Naive thymus-derived CD4-positive, alpha-beta T cell (primary cell): Measurements from ENCODE around the gene ERC1. TPM values are rescaled to one million over a fixed set of nuclear protein-coding genes. Genes with fewer than 3 reads are reported as not detected.
A peak's percentile ranks its signal among the peaks of the same experiment; 100 is the strongest.
"Not testable (repeated sequence)": the region's sequence is repeated elsewhere in the genome, so short reads cannot be mapped to it uniquely, and the experiment has no call there.

Experiments
- ATAC-seq: fragments of 150-1000 bp; cut with Tn5 transposase; 2 replicates; pipeline ENCODE4 v1.10.0; 2021; ENCODE audit warnings: mild to moderate bottlenecking, moderate library complexity
- CTCF ChIA-PET: fragments of 350-600 bp; sonication (Branson Sonifier 250); formaldehyde crosslinking; loops from one replicate; lab custom pipeline; 2021; ENCODE audit warnings: antibody characterized with exemption; lab: Charles Lee
- POLR2A ChIA-PET: fragments of 350-600 bp; sonication (Branson Sonifier 250); formaldehyde crosslinking; loops from one replicate; lab custom pipeline; 2021; ENCODE audit warnings: antibody characterized with exemption, inconsistent platforms; lab: Charles Lee
- DNase-seq, 9 donors: peaks; one replicate each; pipeline versions ENCODE4 v3.0.0 to v3.0.0-alpha.2; 2020 to 2022; ENCODE audit warnings: mixed read lengths in 1 of 9
- H3K27ac ChIP-seq: one replicate; pipeline ENCODE4 v1.7.0; 2013; ENCODE audit warnings: mild to moderate bottlenecking, low read depth, low read length, moderate library complexity
- H3K27me3 ChIP-seq, 2 donors: one replicate each; pipeline ENCODE4 v1.7.0; 2013; ENCODE audit warnings: low read length in 2 of 2, mild to moderate bottlenecking in 2 of 2, moderate library complexity in 2 of 2; ENCODE audit not compliant: control insufficient read depth in 2 of 2, insufficient read depth in 2 of 2
- H3K36me3 ChIP-seq, 3 experiments: 1 replicate in 2 of 3; 2 replicates in 1 of 3; pipeline ENCODE4 v1.7.0; 2013; ENCODE audit warnings: low read length in 3 of 3, mild to moderate bottlenecking in 3 of 3, moderate library complexity in 1 of 3; ENCODE audit not compliant: insufficient read depth in 3 of 3, control insufficient read depth in 2 of 3
- H3K4me1 ChIP-seq, 2 donors: one replicate each; pipeline ENCODE4 v1.7.0; 2013; ENCODE audit warnings: low read length in 2 of 2, mild to moderate bottlenecking in 2 of 2, moderate library complexity in 1 of 2; ENCODE audit not compliant: control insufficient read depth in 2 of 2, insufficient read depth in 2 of 2
- H3K4me3 ChIP-seq: 2 replicates; pipeline ENCODE4 v1.7.0; 2013; ENCODE audit warnings: mild to moderate bottlenecking, low read length
- H3K9me3 ChIP-seq, 3 experiments: 1 replicate in 2 of 3; 2 replicates in 1 of 3; pipeline ENCODE4 v1.7.0; 2013; ENCODE audit warnings: low read length in 3 of 3; ENCODE audit not compliant: control insufficient read depth in 2 of 3
- H3K27ac Mint-ChIP-seq, 9 donors: one replicate each; pipeline ENCODE4 v1.8.0; 2020 to 2022; ENCODE audit warnings: mixed read lengths in 9 of 9, mild to moderate bottlenecking in 8 of 9, moderate library complexity in 5 of 9, inconsistent platforms in 2 of 9
- H3K27me3 Mint-ChIP-seq, 5 donors: one replicate each; pipeline ENCODE4 v1.8.0; 2021 to 2022; ENCODE audit warnings: mixed read lengths in 5 of 5, mild to moderate bottlenecking in 1 of 5
- H3K36me3 Mint-ChIP-seq, 5 donors: one replicate each; pipeline ENCODE4 v1.8.0; 2020 to 2022; ENCODE audit warnings: mixed read lengths in 5 of 5, mild to moderate bottlenecking in 3 of 5, inconsistent platforms in 1 of 5
- H3K4me1 Mint-ChIP-seq, 7 donors: one replicate each; pipeline ENCODE4 v1.8.0; 2020 to 2022; ENCODE audit warnings: mixed read lengths in 7 of 7, mild to moderate bottlenecking in 3 of 7, inconsistent platforms in 1 of 7
- H3K4me3 Mint-ChIP-seq, 10 donors: one replicate each; pipeline ENCODE4 v1.8.0; 2020 to 2022; ENCODE audit warnings: mild to moderate bottlenecking in 10 of 10, mixed read lengths in 10 of 10, moderate library complexity in 6 of 10, inconsistent platforms in 2 of 10
- H3K9me3 Mint-ChIP-seq, 11 donors: one replicate each; pipeline ENCODE4 v1.8.0; 2020 to 2022; ENCODE audit warnings: mixed read lengths in 11 of 11, mild to moderate bottlenecking in 4 of 11, inconsistent platforms in 1 of 11, moderate library complexity in 1 of 11
- intact Hi-C, 2 donors: fragments of 100-400 bp; cut with micrococcal nuclease; formaldehyde crosslinking; loops; one replicate each; pipeline ENCODE4 v1.15.1; 2023
- polyA plus RNA-seq, 2 donors: library from polyadenylated mRNA; unstranded; fragments of 300-500 nt; fragmentation: Illumina TruSeq; gene quantifications; one replicate each; pipeline ENCODE4 v1.2.3, GENCODE V29; 2021
- total RNA-seq, 6 experiments: library from RNA in 5 of 6; stranded (reverse) in 5 of 6; gene quantifications; 1 replicate in 5 of 6; 2 replicates in 1 of 6; pipeline ENCODE4 v1.2.3 and lab custom pipeline; 2021 to 2026

ERC1 gene
- total and polyA plus RNA-seq, 7 experiments from 2014 or later: 15.9 to 62.0 (median 51.5) TPM

GRCh38 chr12:1186298-1186697, 195.3 kb downstream of the ERC1 start:
- H3K4me3 Mint-ChIP-seq: no peak overlapping the region

DNA sequence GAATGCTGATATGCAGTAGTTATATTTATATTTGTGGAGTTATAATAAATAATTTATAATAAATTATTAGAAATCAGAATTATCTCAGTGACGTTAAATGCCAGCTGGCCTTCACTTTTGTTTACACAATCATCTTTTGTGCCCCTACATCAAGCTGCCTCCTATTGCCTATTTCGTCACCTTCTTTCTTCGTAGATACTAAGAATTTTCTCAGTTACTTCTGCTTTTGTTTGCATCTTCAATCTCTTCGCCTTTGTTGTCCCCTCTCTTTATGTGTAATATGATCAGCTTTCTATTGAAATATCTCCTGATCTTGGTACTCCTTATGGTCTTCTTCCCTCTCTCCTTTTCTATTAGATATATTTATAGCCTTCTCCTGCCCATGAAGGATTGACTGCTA, 197.0 kb downstream of the ERC1 start:
- no peak overlapping the region for H3K4me3 ChIP-seq
- DNase-seq: no peak
- no peak for ATAC-seq
- no peak overlapping the region for H3K27ac ChIP-seq
- H3K9me3 ChIP-seq: no peaks in the 10 kb centered on the region
- POLR2A ChIA-PET: interaction anchor here (0.6 kb wide), 1 partner anchor 18 kb away, joined by 3 read pairs; no protein-coding TSS in a partner anchor
- CTCF ChIA-PET: interaction anchor here (1.3 kb wide), 1 partner anchor 70 kb away, joined by 6 read pairs; no protein-coding TSS in a partner anchor
- Mint-ChIP-seq H3K27me3 (no peaks in the 10 kb centered on the region), H3K4me1 (peaks cover 0 to 2% (median 0%) of the 10 kb centered on the region in 7 donors), H3K9me3 (no peaks in the 10 kb centered on the region), H3K27ac (no peak overlapping the region), H3K36me3 (peaks cover 11 to 66% (median 21%) of the 10 kb centered on the region in 5 donors), H3K4me3 (no peak overlapping the region)
- no peaks in the 10 kb centered on the region for H3K4me1 ChIP-seq
- intact Hi-C loops: no loop called here
- peaks cover 0 to 22% (median 0%) of the 10 kb centered on the region in 3 experiments for H3K36me3 ChIP-seq
- no peaks in the 10 kb centered on the region for H3K27me3 ChIP-seq

More at GRCh38 chr12:1186298-1186697, 195.3 kb downstream of the ERC1 start:
- ATAC-seq (no peak), DNase-seq (no peak)
- Mint-ChIP-seq H3K27ac (peak overlapping the region in 1 of 9 donors; percentile 61), H3K27me3 (no peaks in the 10 kb centered on the region), H3K4me1 (peaks cover 0 to 2% (median 0%) of the 10 kb centered on the region in 7 donors), H3K9me3 (no peaks in the 10 kb centered on the region), H3K36me3 (peaks cover 7 to 61% (median 27%) of the 10 kb centered on the region in 5 donors)
- intact Hi-C loops: no loop called here
- ChIA-PET POLR2A (no interaction called here), CTCF (no interaction called here)
- H3K27me3 ChIP-seq: no peaks in the 10 kb centered on the region
- H3K9me3 ChIP-seq: no peaks in the 10 kb centered on the region
- no peak overlapping the region for H3K4me3 ChIP-seq
- H3K36me3 ChIP-seq: peaks cover 0 to 11% (median 0%) of the 10 kb centered on the region in 3 experiments
- no peak overlapping the region for H3K27ac ChIP-seq
- no peaks in the 10 kb centered on the region for H3K4me1 ChIP-seq

- H3K4me3 ChIP-seq: no peak overlapping the region
- CTCF ChIA-PET: no interaction called here
- H3K4me3 Mint-ChIP-seq: no peak overlapping the region
- H3K27ac ChIP-seq: no peak overlapping the region
- no peak overlapping the region for H3K27ac Mint-ChIP-seq
- ATAC-seq (no peak), DNase-seq (no peak)
- H3K36me3 Mint-ChIP-seq: peaks cover 11 to 60% (median 18%) of the 10 kb centered on the region in 5 donors
- H3K27me3 ChIP-seq: no peaks in the 10 kb centered on the region
- peaks cover 0 to 2% (median 0%) of the 10 kb centered on the region in 7 donors for H3K4me1 Mint-ChIP-seq
- H3K36me3 ChIP-seq: peaks cover 0 to 22% (median 0%) of the 10 kb centered on the region in 3 experiments
- no peaks in the 10 kb centered on the region for H3K9me3 ChIP-seq
- H3K4me1 ChIP-seq: no peaks in the 10 kb centered on the region
- H3K27me3 Mint-ChIP-seq: no peaks in the 10 kb centered on the region
- intact Hi-C loops: no loop called here
- POLR2A ChIA-PET: no interaction called here
- H3K9me3 Mint-ChIP-seq: no peaks in the 10 kb centered on the region
Observed at GRCh38 chr12:1189163-1189562, 198.1 kb downstream of the ERC1 start.

DNA sequence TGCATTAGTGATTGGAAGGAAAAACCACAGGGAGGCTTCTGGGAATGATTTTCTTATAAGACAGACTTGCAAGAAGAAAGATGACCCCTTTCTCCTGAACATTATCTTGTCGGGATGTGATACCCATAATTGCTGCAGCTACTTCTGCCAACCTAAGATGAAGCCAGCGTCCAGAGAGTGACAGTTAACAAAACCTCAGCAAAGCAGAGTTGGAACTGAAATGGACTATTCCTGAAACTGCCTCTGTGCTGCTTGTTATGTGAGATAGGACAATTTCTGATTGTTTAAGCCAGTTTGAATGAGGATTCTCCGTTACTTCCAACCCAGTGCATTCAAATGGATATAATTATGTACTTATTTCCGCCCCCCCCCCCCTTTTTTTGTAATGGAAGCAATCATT, 204.5 kb downstream of the ERC1 start:
- CTCF ChIA-PET: interaction anchor here (0.6 kb wide), 1 partner anchor 33 kb away, joined by 3 read pairs; no protein-coding TSS in a partner anchor
- peaks cover 0 to 25% (median 0%) of the 10 kb centered on the region in 3 experiments for H3K36me3 ChIP-seq

GRCh38 chr12:1197264-1198018, 206.4 kb downstream of the ERC1 start:
- peak overlapping the region in 2 of 9 donors; percentile 17 to 30 for H3K27ac Mint-ChIP-seq
- peaks cover 3 to 9% (median 5%) of the 10 kb centered on the region in 7 donors for H3K4me1 Mint-ChIP-seq
- Histone ChIP-seq H3K27me3 (no peaks in the 10 kb centered on the region), H3K4me1 (peaks cover 0 to 10% of the 10 kb centered on the region in 2 donors), H3K36me3 (peaks cover 0 to 14% (median 0%) of the 10 kb centered on the region in 3 experiments), H3K27ac (no peak overlapping the region), H3K4me3 (no peak overlapping the region), H3K9me3 (peaks cover 0 to 9% (median 0%) of the 10 kb centered on the region in 3 experiments)
- no peaks in the 10 kb centered on the region for H3K27me3 Mint-ChIP-seq
- ChIA-PET POLR2A (no interaction called here), CTCF (no interaction called here)
- peaks cover 0 to 56% (median 41%) of the 10 kb centered on the region in 5 donors for H3K36me3 Mint-ChIP-seq
- no peak for DNase-seq
- no peak for ATAC-seq
- H3K9me3 Mint-ChIP-seq: peaks cover 0 to 8% (median 4%) of the 10 kb centered on the region in 11 donors
- H3K4me3 Mint-ChIP-seq: no peak overlapping the region
- intact Hi-C loops: no loop called here

More for the DNA sequence above, 204.5 kb downstream of the ERC1 start:
- no peak overlapping the region for H3K4me3 Mint-ChIP-seq
- no peak overlapping the region for H3K27ac Mint-ChIP-seq
- H3K9me3 Mint-ChIP-seq: peaks cover 0 to 8% (median 4%) of the 10 kb centered on the region in 11 donors
- Histone ChIP-seq H3K4me3 (no peak overlapping the region), H3K4me1 (no peaks in the 10 kb centered on the region), H3K9me3 (peaks cover 0 to 9% (median 0%) of the 10 kb centered on the region in 3 experiments), H3K27ac (no peak overlapping the region), H3K27me3 (no peaks in the 10 kb centered on the region)
- peaks cover 0 to 5% (median 2%) of the 10 kb centered on the region in 7 donors for H3K4me1 Mint-ChIP-seq
- H3K36me3 Mint-ChIP-seq: peaks cover 3 to 71% (median 44%) of the 10 kb centered on the region in 5 donors
- no peaks in the 10 kb centered on the region for H3K27me3 Mint-ChIP-seq
- intact Hi-C loops: no loop called here
- DNase-seq (no peak), ATAC-seq (no peak)
- POLR2A ChIA-PET: interaction anchor here (0.7 kb wide), 1 partner anchor 10 kb away, joined by 5 read pairs; no protein-coding TSS in a partner anchor

DNA sequence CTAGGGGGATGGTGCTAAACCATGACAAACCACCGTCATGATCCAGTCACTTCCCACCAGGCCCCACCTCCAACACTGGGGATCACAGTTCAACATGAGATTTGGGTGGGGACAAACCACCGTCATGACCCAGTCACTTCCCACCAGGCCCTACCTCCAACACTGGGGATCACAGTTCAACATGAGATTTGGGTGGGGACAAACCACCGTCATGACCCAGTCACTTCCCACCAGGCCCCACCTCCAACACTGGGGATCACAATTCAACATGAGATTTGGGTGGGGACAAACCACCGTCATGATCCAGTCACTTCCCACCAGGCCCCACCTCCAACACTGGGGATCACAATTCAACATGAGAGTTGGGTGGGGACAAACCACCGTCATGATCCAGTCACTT, 207.8 kb downstream of the ERC1 start:
- POLR2A ChIA-PET, H3K4me3 ChIP-seq, H3K9me3 Mint-ChIP-seq, H3K9me3 ChIP-seq, H3K27me3 ChIP-seq, ATAC-seq, H3K27ac ChIP-seq, H3K4me3 Mint-ChIP-seq, intact Hi-C loops, DNase-seq, CTCF ChIA-PET, H3K27me3 Mint-ChIP-seq: not testable (repeated sequence)
- peaks cover 0 to 14% of the 10 kb centered on the region in 2 donors for H3K4me1 ChIP-seq
- Mint-ChIP-seq H3K4me1 (peaks cover 5 to 10% (median 6%) of the 10 kb centered on the region in 7 donors), H3K27ac (peak overlapping the region in 1 of 9 donors; percentile 56), H3K36me3 (peaks cover 0 to 49% (median 39%) of the 10 kb centered on the region in 5 donors)
- H3K36me3 ChIP-seq: peaks cover 0 to 14% (median 0%) of the 10 kb centered on the region in 3 experiments
